Measurements from ENCODE around the gene LAMC3. TPM values are rescaled to one million over a fixed set of nuclear protein-coding genes. Genes with fewer than 3 reads are reported as not detected.

Gene LAMC3
- total RNA-seq, 1 experiment from 2014 or later, result 4.6 TPM

GRCh38 chr9:131015112-131015511, 6.1 kb downstream of the LAMC3 start:
- no peaks in the 10 kb centered on the region for H4K20me1 ChIP-seq (ENCODE audit: low read length)
- H3K27ac ChIP-seq (ENCODE audit: low read length), result no peak overlapping the region
- no peaks in the 10 kb centered on the region for H3K27me3 ChIP-seq (ENCODE audit: low read length)
- DNase-seq (no peak), ATAC-seq (no peak)
- H3K9me2 ChIP-seq (replicated peaks; ENCODE audit: low read length), result no peaks in the 10 kb centered on the region
- no peak overlapping the region for H3K9ac ChIP-seq (ENCODE audit: low read length)
- TF ChIP-seq EZH2phosphoT487 (IDR thresholded peaks at IDR 0.05; ENCODE audit: borderline replicate concordance, low read length), result no peak
- TF ChIP-seq, protein P1, sequence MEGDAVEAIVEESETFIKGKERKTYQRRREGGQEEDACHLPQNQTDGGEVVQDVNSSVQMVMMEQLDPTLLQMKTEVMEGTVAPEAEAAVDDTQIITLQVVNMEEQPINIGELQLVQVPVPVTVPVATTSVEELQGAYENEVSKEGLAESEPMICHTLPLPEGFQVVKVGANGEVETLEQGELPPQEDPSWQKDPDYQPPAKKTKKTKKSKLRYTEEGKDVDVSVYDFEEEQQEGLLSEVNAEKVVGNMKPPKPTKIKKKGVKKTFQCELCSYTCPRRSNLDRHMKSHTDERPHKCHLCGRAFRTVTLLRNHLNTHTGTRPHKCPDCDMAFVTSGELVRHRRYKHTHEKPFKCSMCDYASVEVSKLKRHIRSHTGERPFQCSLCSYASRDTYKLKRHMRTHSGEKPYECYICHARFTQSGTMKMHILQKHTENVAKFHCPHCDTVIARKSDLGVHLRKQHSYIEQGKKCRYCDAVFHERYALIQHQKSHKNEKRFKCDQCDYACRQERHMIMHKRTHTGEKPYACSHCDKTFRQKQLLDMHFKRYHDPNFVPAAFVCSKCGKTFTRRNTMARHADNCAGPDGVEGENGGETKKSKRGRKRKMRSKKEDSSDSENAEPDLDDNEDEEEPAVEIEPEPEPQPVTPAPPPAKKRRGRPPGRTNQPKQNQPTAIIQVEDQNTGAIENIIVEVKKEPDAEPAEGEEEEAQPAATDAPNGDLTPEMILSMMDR (conservative IDR thresholded peaks at IDR 0.05; ENCODE audit: low read depth, low read length), result no peak
- no peak for TF ChIP-seq EZH2 (IDR thresholded peaks at IDR 0.05; ENCODE audit: low read length, unreplicated experiment)
- H2AFZ ChIP-seq (ENCODE audit: low read length), result no peak overlapping the region
- ChIA-PET CTCF (no interaction called here), POLR2A (ENCODE audit: unreplicated experiment) (no interaction called here)
- intact Hi-C loops (cut with micrococcal nuclease), result no loop called here
- no peaks in the 10 kb centered on the region for H3K79me2 ChIP-seq (ENCODE audit: low read length)
- no peaks in the 10 kb centered on the region for H3K9me3 ChIP-seq (ENCODE audit: low read length)
- H3K4me1 ChIP-seq (ENCODE audit: insufficient read depth, low read length), result no peaks in the 10 kb centered on the region
- H3K4me2 ChIP-seq (ENCODE audit: low read length), result no peak overlapping the region
- H3K4me3 ChIP-seq (ENCODE audit: low read length), result no peak overlapping the region
- H3K36me3 ChIP-seq (ENCODE audit: low read depth, low read length), result no peaks in the 10 kb centered on the region
- H3F3A ChIP-seq (ENCODE audit: low read length, unreplicated experiment), result no peaks in the 10 kb centered on the region
- BruUV-seq (replicated peaks), result no TSS peak

- Histone ChIP-seq H3F3A (ENCODE audit: low read length, unreplicated experiment) (no peaks in the 10 kb centered on the region), H3K36me3 (ENCODE audit: low read depth, low read length) (no peaks in the 10 kb centered on the region), H3K9me2 (replicated peaks; ENCODE audit: low read length) (no peaks in the 10 kb centered on the region), H3K27ac (ENCODE audit: low read length) (no peak overlapping the region), H3K4me2 (ENCODE audit: low read length) (no peak overlapping the region), H3K4me3 (ENCODE audit: low read length) (no peak overlapping the region), H3K79me2 (ENCODE audit: low read length) (no peaks in the 10 kb centered on the region), H4K20me1 (ENCODE audit: low read length) (no peaks in the 10 kb centered on the region), H2AFZ (ENCODE audit: low read length) (no peak overlapping the region), H3K9ac (ENCODE audit: low read length) (no peak overlapping the region), H3K4me1 (ENCODE audit: insufficient read depth, low read length) (no peaks in the 10 kb centered on the region), H3K27me3 (ENCODE audit: low read length) (no peaks in the 10 kb centered on the region), H3K9me3 (ENCODE audit: low read length) (no peaks in the 10 kb centered on the region)
- DNase-seq (no peak), ATAC-seq (no peak)
- no TSS peak for BruUV-seq (replicated peaks)
- intact Hi-C loops (cut with micrococcal nuclease), result no loop called here
- TF ChIP-seq, protein P1 (conservative IDR thresholded peaks at IDR 0.05; ENCODE audit: low read depth, low read length), result no peak
- TF ChIP-seq EZH2 (IDR thresholded peaks at IDR 0.05; ENCODE audit: low read length, unreplicated experiment) (no peak), EZH2phosphoT487 (IDR thresholded peaks at IDR 0.05; ENCODE audit: borderline replicate concordance, low read length) (no peak)
- POLR2A ChIA-PET (ENCODE audit: unreplicated experiment), result no interaction called here
- CTCF ChIA-PET, result no interaction called here
These were observed 7.0 kb downstream of the LAMC3 start for GRCh38 chr9:131015876-131016397.

- BruUV-seq (replicated peaks), result no TSS peak
- H3K9ac ChIP-seq (ENCODE audit: low read length), result no peak overlapping the region
These were observed 8.1 kb downstream of the LAMC3 start for GRCh38 chr9:131017067-131017466.

More at GRCh38 chr9:131017067-131017466, 8.1 kb downstream of the LAMC3 start:
- Histone ChIP-seq H3K36me3 (ENCODE audit: low read depth, low read length) (no peaks in the 10 kb centered on the region), H3K4me2 (ENCODE audit: low read length) (no peak overlapping the region), H4K20me1 (ENCODE audit: low read length) (no peaks in the 10 kb centered on the region), H3F3A (ENCODE audit: low read length, unreplicated experiment) (no peaks in the 10 kb centered on the region), H3K4me3 (ENCODE audit: low read length) (no peak overlapping the region), H3K9me3 (ENCODE audit: low read length) (no peaks in the 10 kb centered on the region), H3K9me2 (replicated peaks; ENCODE audit: low read length) (no peaks in the 10 kb centered on the region), H3K27me3 (ENCODE audit: low read length) (no peaks in the 10 kb centered on the region), H2AFZ (ENCODE audit: low read length) (no peak overlapping the region), H3K4me1 (ENCODE audit: insufficient read depth, low read length) (no peaks in the 10 kb centered on the region), H3K79me2 (ENCODE audit: low read length) (no peaks in the 10 kb centered on the region), H3K27ac (ENCODE audit: low read length) (no peak overlapping the region)
- ChIA-PET CTCF (no interaction called here), POLR2A (ENCODE audit: unreplicated experiment) (no interaction called here)
- no peak for ATAC-seq
- intact Hi-C loops (cut with micrococcal nuclease), result no loop called here
- no peak for TF ChIP-seq EZH2 (IDR thresholded peaks at IDR 0.05; ENCODE audit: low read length, unreplicated experiment)
- no peak for TF ChIP-seq EZH2phosphoT487 (IDR thresholded peaks at IDR 0.05; ENCODE audit: borderline replicate concordance, low read length)
- TF ChIP-seq, protein P1 (conservative IDR thresholded peaks at IDR 0.05; ENCODE audit: low read depth, low read length), result no peak
- DNase-seq, result no peak
